Mesodermal cell (in vitro differentiated cells): ENCODE data around the gene RBP4. TPM values are rescaled to one million over a fixed set of nuclear protein-coding genes. Genes with fewer than 3 reads are reported as not detected.
A peak's percentile ranks its signal among the peaks of the same experiment; 100 is the strongest.

ENCODE experiments used
- H3K27ac ChIP-seq: 2 replicates; pipeline ENCODE4 v1.7.0; 2013; ENCODE audit warnings: mild to moderate bottlenecking, low read depth, low read length, moderate library complexity; ENCODE audit not compliant: severe bottlenecking
- H3K36me3 ChIP-seq: 2 replicates; pipeline ENCODE4 v1.7.1; 2013; ENCODE audit warnings: mild to moderate bottlenecking, low read length, moderate library complexity; ENCODE audit not compliant: control insufficient read depth, insufficient read depth
- H3K4me1 ChIP-seq: one replicate; pipeline ENCODE4 v1.7.1; 2013; ENCODE audit warnings: mild to moderate bottlenecking, low read length; ENCODE audit not compliant: insufficient read depth, control insufficient read depth, poor library complexity, severe bottlenecking
- H3K4me3 ChIP-seq: 2 replicates; pipeline ENCODE4 v1.7.0; 2013; ENCODE audit warnings: low read length, control low read depth, mild to moderate bottlenecking; ENCODE audit not compliant: insufficient read depth, poor library complexity, severe bottlenecking; ENCODE audit errors: extremely low read depth
- H3K9me3 ChIP-seq: 2 replicates; pipeline ENCODE4 v1.7.1; 2013; ENCODE audit warnings: mild to moderate bottlenecking, low read length, moderate library complexity; ENCODE audit not compliant: control insufficient read depth
- WGBS, 2 experiments: methylation state at CpG; one replicate each; pipeline ENCODE4 v1.1.5; 2013; ENCODE audit warnings: missing lambda C conversion rate in 2 of 2; ENCODE audit not compliant: insufficient coverage in 2 of 2; 5-methylcytosine and 5-hydroxymethylcytosine counted together
- polyA plus RNA-seq, 2 experiments: library from polyadenylated mRNA; stranded (reverse); fragments of 50-300 nt; gene quantifications; one replicate each; pipeline ENCODE4 v1.2.3, GENCODE V29; 2013

RBP4 gene
- polyA plus RNA-seq (2013, experiment 1 of 2): 1.3 TPM
- 1.7 TPM for polyA plus RNA-seq (2013, experiment 2 of 2)

- no peaks in the 10 kb centered on the region for H3K36me3 ChIP-seq
- no peaks in the 10 kb centered on the region for H3K4me1 ChIP-seq
- 2 to 4% methylated on average over 33 to 50 of the region's 63 CpGs for WGBS, 2 experiments
- no peak within 1 kb of the TSS for H3K27ac ChIP-seq
- H3K4me3 ChIP-seq: peak within 1 kb of the TSS; percentile 40
- H3K9me3 ChIP-seq: no peaks in the 10 kb centered on the region
Observed at GRCh38 chr10:93601146-93601773, at the start of gene RBP4. TSS of gene RBP4 (minus strand) at chr10:93601235. CDS start at chr10:93601028, 207 bp downstream.

DNA sequence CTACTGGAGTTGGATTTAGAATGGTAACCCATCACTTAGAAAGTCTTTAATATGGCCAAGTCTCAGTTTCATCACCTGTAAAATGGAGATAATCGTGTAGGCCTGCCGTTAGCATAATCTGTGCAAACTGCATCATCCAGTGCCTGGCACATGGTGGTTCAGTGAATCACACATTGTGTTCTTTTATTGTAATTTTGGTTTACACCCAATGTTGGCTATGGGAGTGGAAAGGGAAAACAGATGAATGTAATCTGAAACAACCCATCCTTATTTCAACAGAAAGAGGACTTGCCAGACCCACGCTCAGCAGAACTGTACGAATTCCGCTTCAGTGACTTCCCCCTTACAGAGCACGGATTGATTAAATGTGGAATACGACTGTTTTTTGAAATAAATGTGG lies 38.8 kb upstream of the RBP4 start:
- no peak overlapping the region for H3K4me3 ChIP-seq
- no peaks in the 10 kb centered on the region for H3K36me3 ChIP-seq
- H3K9me3 ChIP-seq: no peaks in the 10 kb centered on the region
- H3K27ac ChIP-seq: no peak overlapping the region
- 81 to 84% methylated on average over 5 to 7 of the region's 7 CpGs for WGBS, 2 experiments
- H3K4me1 ChIP-seq: no peaks in the 10 kb centered on the region

GRCh38 chr10:93630625-93631557 lies 29.9 kb upstream of the RBP4 start:
- WGBS, 2 experiments: 82 to 94% methylated on average over 12 to 15 of the region's 15 CpGs
- no peak overlapping the region for H3K27ac ChIP-seq
- H3K36me3 ChIP-seq: no peaks in the 10 kb centered on the region
- H3K9me3 ChIP-seq: no peaks in the 10 kb centered on the region
- no peaks in the 10 kb centered on the region for H3K4me1 ChIP-seq
- H3K4me3 ChIP-seq: no peak overlapping the region

DNA sequence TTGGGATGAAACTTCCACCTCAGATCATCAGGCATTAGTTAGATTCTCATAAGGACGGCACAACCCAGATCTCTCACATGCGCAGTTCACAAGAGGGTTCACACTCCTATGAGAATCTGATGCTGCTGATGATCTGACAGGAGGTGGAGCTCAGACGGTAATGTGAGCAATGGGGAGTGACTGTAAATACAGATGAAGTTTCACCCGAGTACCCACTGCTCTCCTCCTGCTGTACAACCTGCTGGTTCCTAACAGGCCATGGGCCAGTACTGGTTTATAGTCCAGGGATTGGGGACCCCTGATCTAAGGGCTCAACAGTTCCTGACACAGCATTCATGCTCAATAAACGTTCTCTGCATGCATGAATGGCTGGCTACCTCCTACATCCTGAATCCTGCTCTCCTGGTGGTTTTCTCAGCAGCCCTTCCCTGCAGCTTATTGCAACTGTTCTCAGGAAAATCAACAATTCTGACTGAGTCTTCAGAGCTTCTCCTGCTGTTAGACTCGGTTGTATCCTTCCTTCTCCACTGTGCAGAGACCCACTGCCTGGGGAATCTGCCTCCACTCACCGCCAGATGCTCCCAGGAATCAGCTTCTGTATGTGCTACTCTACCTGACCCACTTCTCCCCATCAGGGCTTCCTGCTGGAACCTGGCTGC lies 28.7 kb upstream of the RBP4 start:
- no peak overlapping the region for H3K27ac ChIP-seq
- H3K4me3 ChIP-seq: no peak overlapping the region
- H3K36me3 ChIP-seq: no peaks in the 10 kb centered on the region
- H3K9me3 ChIP-seq: no peaks in the 10 kb centered on the region
- 33 to 64% methylated on average over 2 to 7 of the region's 7 CpGs for WGBS, 2 experiments
- H3K4me1 ChIP-seq: no peaks in the 10 kb centered on the region

GRCh38 chr10:93628858-93629257 lies 27.8 kb upstream of the RBP4 start:
- Histone ChIP-seq H3K4me3 (no peak overlapping the region), H3K4me1 (no peaks in the 10 kb centered on the region)
- 91 to 95% methylated on average over 3 of the region's 4 CpGs for WGBS, 2 experiments

DNA sequence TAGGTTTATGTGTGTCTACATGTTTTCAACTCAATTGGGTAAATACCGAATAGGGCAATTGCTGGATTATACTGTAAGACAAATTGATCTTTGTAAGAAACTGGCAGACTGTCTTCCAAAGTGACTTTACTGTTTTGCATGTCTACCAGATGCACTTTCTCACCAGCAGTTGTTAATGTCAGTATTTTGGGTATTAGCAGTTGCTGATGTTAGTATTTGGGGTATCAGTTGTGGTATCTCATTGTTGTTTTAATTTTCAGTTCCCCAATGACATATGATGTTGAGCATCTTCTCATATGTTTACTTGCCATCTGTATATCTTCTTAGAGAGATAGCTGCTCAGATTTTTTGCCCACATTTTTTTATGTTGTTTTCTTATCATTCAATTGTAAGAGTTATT lies 21.9 kb upstream of the RBP4 start:
- Histone ChIP-seq H3K9me3 (no peaks in the 10 kb centered on the region), H3K4me3 (no peak overlapping the region), H3K36me3 (no peaks in the 10 kb centered on the region), H3K27ac (no peak overlapping the region), H3K4me1 (no peaks in the 10 kb centered on the region)
- 83 to 88% methylated on average over 1 of the region's 1 CpG for WGBS, 2 experiments

More at GRCh38 chr10:93628858-93629257, 27.8 kb upstream of the RBP4 start:
- Histone ChIP-seq H3K9me3 (no peaks in the 10 kb centered on the region), H3K27ac (no peak overlapping the region), H3K36me3 (no peaks in the 10 kb centered on the region)

- Histone ChIP-seq H3K36me3 (no peaks in the 10 kb centered on the region), H3K9me3 (no peaks in the 10 kb centered on the region), H3K27ac (no peak overlapping the region), H3K4me1 (no peaks in the 10 kb centered on the region), H3K4me3 (no peak overlapping the region)
- WGBS, 2 experiments: 84 to 85% methylated on average over 4 to 6 of the region's 7 CpGs
Observed at GRCh38 chr10:93620925-93621324, 19.9 kb upstream of the RBP4 start.

- 89% methylated on average over 8 of the region's 9 CpGs; no CpG with 5 or more reads in 1 of the 2 experiments for WGBS, 2 experiments
- Histone ChIP-seq H3K4me1 (no peaks in the 10 kb centered on the region), H3K4me3 (no peak overlapping the region), H3K27ac (no peak overlapping the region), H3K9me3 (no peaks in the 10 kb centered on the region), H3K36me3 (no peaks in the 10 kb centered on the region)
Observed at GRCh38 chr10:93615576-93616235, 14.7 kb upstream of the RBP4 start.

- 90 to 94% methylated on average over 5 to 7 of the region's 7 CpGs for WGBS, 2 experiments
- H3K9me3 ChIP-seq: no peaks in the 10 kb centered on the region
- no peaks in the 10 kb centered on the region for H3K36me3 ChIP-seq
- H3K4me1 ChIP-seq: no peaks in the 10 kb centered on the region
- H3K4me3 ChIP-seq: no peak overlapping the region
- H3K27ac ChIP-seq: no peak overlapping the region
Observed at GRCh38 chr10:93614101-93614825, 13.2 kb upstream of the RBP4 start.

DNA sequence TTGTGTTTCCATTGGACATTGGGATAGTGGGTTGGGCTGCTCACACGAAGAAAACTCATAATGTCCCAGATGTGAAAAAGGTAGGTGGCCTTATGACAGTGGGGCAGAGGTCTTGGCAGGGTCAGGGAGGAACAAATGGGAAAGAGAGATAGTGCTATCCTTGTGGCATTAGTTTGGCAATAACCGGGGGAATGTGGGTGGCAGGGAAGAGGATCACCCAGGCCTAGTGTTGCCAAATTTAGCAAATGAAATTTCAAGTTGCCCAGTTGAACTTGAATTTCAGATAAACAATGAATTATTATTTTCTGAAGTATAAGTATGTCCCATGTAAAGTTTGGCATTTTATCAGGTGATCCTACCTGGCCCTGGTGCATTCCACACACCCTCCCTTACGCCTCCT lies 12.1 kb upstream of the RBP4 start:
- no peaks in the 10 kb centered on the region for H3K9me3 ChIP-seq
- 89 to 90% methylated on average over 3 of the region's 3 CpGs for WGBS, 2 experiments
- no peaks in the 10 kb centered on the region for H3K4me1 ChIP-seq
- H3K36me3 ChIP-seq: no peaks in the 10 kb centered on the region
- H3K4me3 ChIP-seq: no peak overlapping the region
- no peak overlapping the region for H3K27ac ChIP-seq
